Amniotic epithelial cell (primary cell): Measurements from ENCODE around the gene RIPOR3.
"Not testable (repeated sequence)": the region's sequence is repeated elsewhere in the genome, so short reads cannot be mapped to it uniquely, and the experiment has no call there.

Source experiments
- DNase-seq: peaks from one replicate; pipeline ENCODE4 v3.0.0-alpha.2; 2010; ENCODE audit warnings: low read depth

RIPOR3 gene

GRCh38 chr20:50724851-50725723 lies 33.7 kb upstream of the RIPOR3 start:
- peak; percentile 100 for DNase-seq

- no peak for DNase-seq
Measured at GRCh38 chr20:50724112-50724725, 32.9 kb upstream of the RIPOR3 start.

- DNase-seq, result no peak
Measured at GRCh38 chr20:50723672-50724071, 32.3 kb upstream of the RIPOR3 start.

- DNase-seq, result no peak
Measured at GRCh38 chr20:50722424-50723155, 31.2 kb upstream of the RIPOR3 start.

- DNase-seq, result peak; percentile 81
Measured at GRCh38 chr20:50721881-50722281, 30.5 kb upstream of the RIPOR3 start.

- DNase-seq, result no peak
Measured at GRCh38 chr20:50720582-50720981, 29.2 kb upstream of the RIPOR3 start.

- DNase-seq, result no peak
Measured at GRCh38 chr20:50720026-50720425, 28.7 kb upstream of the RIPOR3 start.

GRCh38 chr20:50719328-50719727 lies 28.0 kb upstream of the RIPOR3 start:
- DNase-seq, result no peak

GRCh38 chr20:50717974-50718761 lies 26.8 kb upstream of the RIPOR3 start:
- DNase-seq, result peak; percentile 60

GRCh38 chr20:50717312-50717711 lies 26.0 kb upstream of the RIPOR3 start:
- DNase-seq, result no peak

GRCh38 chr20:50716518-50716917 lies 25.2 kb upstream of the RIPOR3 start:
- no peak for DNase-seq

- no peak for DNase-seq
Measured at GRCh38 chr20:50715694-50716093, 24.4 kb upstream of the RIPOR3 start.

GRCh38 chr20:50714426-50714825 lies 23.1 kb upstream of the RIPOR3 start:
- not testable (repeated sequence) for DNase-seq

- DNase-seq, result peak; percentile 100
Measured at GRCh38 chr20:50713657-50714101, 22.3 kb upstream of the RIPOR3 start.

GRCh38 chr20:50712771-50713656 lies 21.7 kb upstream of the RIPOR3 start:
- DNase-seq, result no peak

- no peak for DNase-seq
Measured at GRCh38 chr20:50711113-50711825, 19.9 kb upstream of the RIPOR3 start.

- DNase-seq, result peak; percentile 48
Measured at GRCh38 chr20:50710492-50711063, 19.2 kb upstream of the RIPOR3 start.

GRCh38 chr20:50709636-50709973 lies 18.3 kb upstream of the RIPOR3 start:
- DNase-seq, result no peak

GRCh38 chr20:50708845-50709635 lies 17.7 kb upstream of the RIPOR3 start:
- DNase-seq, result peak; percentile 67
